ENCODE data around the gene BCO2.

The BCO2 gene

GRCh38 chr11:112166562-112166961 is 8.8 kb upstream of the BCO2 start:
- H3K27ac ChIP-seq (ENCODE audit: low read depth, low read length) = no peak overlapping the region
- no peak overlapping the region for H3K9ac ChIP-seq (ENCODE audit: low read length in 5 of 5)

GRCh38 chr11:112167145-112167544 is 8.2 kb upstream of the BCO2 start, which contains the start of gene TEX12:
Gene TEX12, plus strand, starts transcription at chr11:112167372. Its CDS starts 1,897 bp downstream, at chr11:112169269.
- H3K27ac ChIP-seq (ENCODE audit: low read depth, low read length) = no peak within 1 kb of the TSS
- no peaks in the 10 kb centered on the region for H3K36me3 ChIP-seq (ENCODE audit: control insufficient read depth in 5 of 5, insufficient read depth in 5 of 5, low read length in 5 of 5)
- peak within 1 kb of the TSS in 2 of 5 donors; percentile 22 to 44 for H3K4me3 ChIP-seq (ENCODE audit: low read depth in 1 of 5, low read length in 5 of 5)
- no peaks in the 10 kb centered on the region for H3K9me3 ChIP-seq (ENCODE audit: control insufficient read depth in 5 of 5, low read length in 5 of 5)
- peaks cover 0 to 13% (median 11%) of the 10 kb centered on the region in 5 donors for H3K4me1 ChIP-seq (ENCODE audit: control insufficient read depth in 5 of 5, insufficient read depth in 5 of 5, low read length in 5 of 5)
- no peak within 1 kb of the TSS for H3K9ac ChIP-seq (ENCODE audit: low read length in 5 of 5)
- H3K27me3 ChIP-seq (ENCODE audit: control insufficient read depth in 5 of 5, insufficient read depth in 4 of 5, low read length in 5 of 5) = no peaks in the 10 kb centered on the region

More at GRCh38 chr11:112166562-112166961, 8.8 kb upstream of the BCO2 start:
- Histone ChIP-seq H3K36me3 (ENCODE audit: control insufficient read depth in 5 of 5, insufficient read depth in 5 of 5, low read length in 5 of 5) (no peaks in the 10 kb centered on the region), H3K9me3 (ENCODE audit: control insufficient read depth in 5 of 5, low read length in 5 of 5) (no peaks in the 10 kb centered on the region), H3K4me1 (ENCODE audit: control insufficient read depth in 5 of 5, insufficient read depth in 5 of 5, low read length in 5 of 5) (peaks cover 0 to 14% (median 12%) of the 10 kb centered on the region in 5 donors), H3K4me3 (ENCODE audit: low read depth in 1 of 5, low read length in 5 of 5) (peak overlapping the region in 2 of 5 donors; percentile 22 to 44), H3K27me3 (ENCODE audit: control insufficient read depth in 5 of 5, insufficient read depth in 4 of 5, low read length in 5 of 5) (no peaks in the 10 kb centered on the region)

GRCh38 chr11:112172362-112172994 is 2.8 kb upstream of the BCO2 start:
- H3K36me3 ChIP-seq (ENCODE audit: control insufficient read depth in 5 of 5, insufficient read depth in 5 of 5, low read length in 5 of 5) = no peaks in the 10 kb centered on the region
- no peak overlapping the region for H3K27ac ChIP-seq (ENCODE audit: low read depth, low read length)
- H3K9ac ChIP-seq (ENCODE audit: low read length in 5 of 5) = no peak overlapping the region
- no peaks in the 10 kb centered on the region for H3K9me3 ChIP-seq (ENCODE audit: control insufficient read depth in 5 of 5, low read length in 5 of 5)
- H3K4me1 ChIP-seq (ENCODE audit: control insufficient read depth in 5 of 5, insufficient read depth in 5 of 5, low read length in 5 of 5) = peaks cover 0 to 12% (median 6%) of the 10 kb centered on the region in 5 donors
- H3K4me3 ChIP-seq (ENCODE audit: low read depth in 1 of 5, low read length in 5 of 5) = no peak overlapping the region
- no peaks in the 10 kb centered on the region for H3K27me3 ChIP-seq (ENCODE audit: control insufficient read depth in 5 of 5, insufficient read depth in 4 of 5, low read length in 5 of 5)

GRCh38 chr11:112173152-112173551 is 2.2 kb upstream of the BCO2 start:
- Histone ChIP-seq H3K4me3 (ENCODE audit: low read depth in 1 of 5, low read length in 5 of 5) (no peak overlapping the region), H3K9me3 (ENCODE audit: control insufficient read depth in 5 of 5, low read length in 5 of 5) (no peaks in the 10 kb centered on the region), H3K9ac (ENCODE audit: low read length in 5 of 5) (no peak overlapping the region), H3K27ac (ENCODE audit: low read depth, low read length) (no peak overlapping the region), H3K4me1 (ENCODE audit: control insufficient read depth in 5 of 5, insufficient read depth in 5 of 5, low read length in 5 of 5) (peaks cover 0 to 12% (median 6%) of the 10 kb centered on the region in 5 donors), H3K36me3 (ENCODE audit: control insufficient read depth in 5 of 5, insufficient read depth in 5 of 5, low read length in 5 of 5) (no peaks in the 10 kb centered on the region), H3K27me3 (ENCODE audit: control insufficient read depth in 5 of 5, insufficient read depth in 4 of 5, low read length in 5 of 5) (no peaks in the 10 kb centered on the region)

GRCh38 chr11:112175599-112175952 is 264 bp downstream of the BCO2 start:
- Histone ChIP-seq H3K9ac (ENCODE audit: low read length in 5 of 5) (peak overlapping the region in 3 of 5 donors; percentile 35 to 51 (median 51)), H3K4me1 (ENCODE audit: control insufficient read depth in 5 of 5, insufficient read depth in 5 of 5, low read length in 5 of 5) (peaks cover 0 to 12% (median 6%) of the 10 kb centered on the region in 5 donors), H3K4me3 (ENCODE audit: low read depth in 1 of 5, low read length in 5 of 5) (peak overlapping the region; percentile 32 to 48 (median 46)), H3K27me3 (ENCODE audit: control insufficient read depth in 5 of 5, insufficient read depth in 4 of 5, low read length in 5 of 5) (no peaks in the 10 kb centered on the region), H3K9me3 (ENCODE audit: control insufficient read depth in 5 of 5, low read length in 5 of 5) (no peaks in the 10 kb centered on the region), H3K27ac (ENCODE audit: low read depth, low read length) (peak overlapping the region; percentile 1), H3K36me3 (ENCODE audit: control insufficient read depth in 5 of 5, insufficient read depth in 5 of 5, low read length in 5 of 5) (no peaks in the 10 kb centered on the region)

GRCh38 chr11:112176077-112176476 is 765 bp downstream of the BCO2 start:
- H3K27ac ChIP-seq (ENCODE audit: low read depth, low read length) = no peak overlapping the region
- H3K4me3 ChIP-seq (ENCODE audit: low read depth in 1 of 5, low read length in 5 of 5) = no peak overlapping the region
- H3K9me3 ChIP-seq (ENCODE audit: control insufficient read depth in 5 of 5, low read length in 5 of 5) = no peaks in the 10 kb centered on the region
- no peaks in the 10 kb centered on the region for H3K36me3 ChIP-seq (ENCODE audit: control insufficient read depth in 5 of 5, insufficient read depth in 5 of 5, low read length in 5 of 5)
- H3K4me1 ChIP-seq (ENCODE audit: control insufficient read depth in 5 of 5, insufficient read depth in 5 of 5, low read length in 5 of 5) = peaks cover 0 to 12% (median 6%) of the 10 kb centered on the region in 5 donors
- no peak overlapping the region for H3K9ac ChIP-seq (ENCODE audit: low read length in 5 of 5)
- H3K27me3 ChIP-seq (ENCODE audit: control insufficient read depth in 5 of 5, insufficient read depth in 4 of 5, low read length in 5 of 5) = no peaks in the 10 kb centered on the region

- Histone ChIP-seq H3K4me1 (ENCODE audit: control insufficient read depth in 5 of 5, insufficient read depth in 5 of 5, low read length in 5 of 5) (peaks cover 0 to 12% (median 6%) of the 10 kb centered on the region in 5 donors), H3K27me3 (ENCODE audit: control insufficient read depth in 5 of 5, insufficient read depth in 4 of 5, low read length in 5 of 5) (no peaks in the 10 kb centered on the region), H3K9ac (ENCODE audit: low read length in 5 of 5) (no peak overlapping the region), H3K4me3 (ENCODE audit: low read depth in 1 of 5, low read length in 5 of 5) (no peak overlapping the region), H3K9me3 (ENCODE audit: control insufficient read depth in 5 of 5, low read length in 5 of 5) (no peaks in the 10 kb centered on the region), H3K27ac (ENCODE audit: low read depth, low read length) (no peak overlapping the region), H3K36me3 (ENCODE audit: control insufficient read depth in 5 of 5, insufficient read depth in 5 of 5, low read length in 5 of 5) (no peaks in the 10 kb centered on the region)
These were observed 2.3 kb downstream of the BCO2 start for GRCh38 chr11:112177589-112177988.

- Histone ChIP-seq H3K36me3 (ENCODE audit: control insufficient read depth in 5 of 5, insufficient read depth in 5 of 5, low read length in 5 of 5) (no peaks in the 10 kb centered on the region), H3K9me3 (ENCODE audit: control insufficient read depth in 5 of 5, low read length in 5 of 5) (no peaks in the 10 kb centered on the region), H3K4me1 (ENCODE audit: control insufficient read depth in 5 of 5, insufficient read depth in 5 of 5, low read length in 5 of 5) (peaks cover 0 to 12% (median 6%) of the 10 kb centered on the region in 5 donors), H3K9ac (ENCODE audit: low read length in 5 of 5) (no peak overlapping the region), H3K27me3 (ENCODE audit: control insufficient read depth in 5 of 5, insufficient read depth in 4 of 5, low read length in 5 of 5) (no peaks in the 10 kb centered on the region), H3K27ac (ENCODE audit: low read depth, low read length) (no peak overlapping the region), H3K4me3 (ENCODE audit: low read depth in 1 of 5, low read length in 5 of 5) (no peak overlapping the region)
These were observed 3.1 kb downstream of the BCO2 start for GRCh38 chr11:112178428-112178827.

- no peaks in the 10 kb centered on the region for H3K9me3 ChIP-seq (ENCODE audit: control insufficient read depth in 5 of 5, low read length in 5 of 5)
- H3K4me3 ChIP-seq (ENCODE audit: low read depth in 1 of 5, low read length in 5 of 5) = no peak overlapping the region
- H3K4me1 ChIP-seq (ENCODE audit: control insufficient read depth in 5 of 5, insufficient read depth in 5 of 5, low read length in 5 of 5) = peaks cover 0 to 12% (median 6%) of the 10 kb centered on the region in 5 donors
- H3K27ac ChIP-seq (ENCODE audit: low read depth, low read length) = no peak overlapping the region
- H3K27me3 ChIP-seq (ENCODE audit: control insufficient read depth in 5 of 5, insufficient read depth in 4 of 5, low read length in 5 of 5) = no peaks in the 10 kb centered on the region
- no peaks in the 10 kb centered on the region for H3K36me3 ChIP-seq (ENCODE audit: control insufficient read depth in 5 of 5, insufficient read depth in 5 of 5, low read length in 5 of 5)
- no peak overlapping the region for H3K9ac ChIP-seq (ENCODE audit: low read length in 5 of 5)
These were observed 3.6 kb downstream of the BCO2 start for GRCh38 chr11:112178936-112179335.

- Histone ChIP-seq H3K4me1 (ENCODE audit: control insufficient read depth in 5 of 5, insufficient read depth in 5 of 5, low read length in 5 of 5) (peaks cover 0 to 12% (median 6%) of the 10 kb centered on the region in 5 donors), H3K9me3 (ENCODE audit: control insufficient read depth in 5 of 5, low read length in 5 of 5) (no peaks in the 10 kb centered on the region), H3K27me3 (ENCODE audit: control insufficient read depth in 5 of 5, insufficient read depth in 4 of 5, low read length in 5 of 5) (no peaks in the 10 kb centered on the region), H3K4me3 (ENCODE audit: low read depth in 1 of 5, low read length in 5 of 5) (no peak overlapping the region), H3K27ac (ENCODE audit: low read depth, low read length) (no peak overlapping the region), H3K36me3 (ENCODE audit: control insufficient read depth in 5 of 5, insufficient read depth in 5 of 5, low read length in 5 of 5) (no peaks in the 10 kb centered on the region), H3K9ac (ENCODE audit: low read length in 5 of 5) (no peak overlapping the region)
These were observed 4.3 kb downstream of the BCO2 start for GRCh38 chr11:112179601-112180000.
